Stomach (tissue), 9 donors: ENCODE data around the gene LSM14A. TPM values are rescaled to one million over a fixed set of nuclear protein-coding genes. Genes with fewer than 3 reads are reported as not detected.

ENCODE experiments used
- DNase-seq, 2 donors: peaks; one replicate each; pipeline versions ENCODE4 v3.0.0 to v3.0.0-alpha.2; 2013 to 2019
- H3K27ac ChIP-seq, 5 donors: fragments of 200-600 bp in 4 of 5; sonication (generic) in 4 of 5; one replicate each; pipeline ENCODE4 v1.5.1; 2013 to 2019; ENCODE audit warnings: mild to moderate bottlenecking in 1 of 5, moderate library complexity in 1 of 5
- H3K27me3 ChIP-seq, 3 donors: fragments of 200-600 bp; sonication (generic); one replicate each; pipeline ENCODE4 v1.5.1; 2017 to 2019; ENCODE audit warnings: mixed run types in 1 of 3
- H3K36me3 ChIP-seq, 4 donors: fragments of 200-600 bp; sonication (generic); 1 replicate in 3 of 4; 2 replicates in 1 of 4; pipeline ENCODE4 v1.5.1; 2016 to 2019
- H3K4me1 ChIP-seq, 4 donors: fragments of 200-600 bp; sonication (generic); one replicate each; pipeline ENCODE4 v1.5.1; 2016 to 2019
- H3K4me3 ChIP-seq, 4 donors: fragments of 200-600 bp; sonication (generic) in 3 of 4; one replicate each; pipeline ENCODE4 v1.5.1; 2016 to 2019; ENCODE audit warnings: mild to moderate bottlenecking in 1 of 4
- H3K9me3 ChIP-seq, 4 donors: fragments of 200-600 bp; sonication (generic); one replicate each; pipeline ENCODE4 v1.5.1; 2016 to 2019
- CTCF ChIP-seq, 7 experiments: fragments of 450-650 bp in 4 of 7; fragments of 200-600 bp in 3 of 7; sonication (generic) in 3 of 7; IDR thresholded peaks; one replicate each; pipeline ENCODE4 v1.5.1; 2016 to 2019; ENCODE audit warnings: antibody characterized with exemption in 7 of 7, control low read depth in 2 of 7, mild to moderate bottlenecking in 1 of 7
- EP300 ChIP-seq: sonication (generic); formaldehyde crosslinking; IDR thresholded peaks from one replicate; pipeline ENCODE4 v1.6.1; 2017; ENCODE audit warnings: antibody characterized with exemption
- POLR2A ChIP-seq, 4 donors: fragments of 450-650 bp; IDR thresholded peaks; one replicate each; pipeline ENCODE4 v1.6.1; 2016; ENCODE audit warnings: antibody characterized with exemption in 4 of 4, control low read depth in 2 of 4, mild to moderate bottlenecking in 1 of 4, moderate library complexity in 1 of 4
- POLR2AphosphoS5 ChIP-seq, 3 donors: sonication (generic); formaldehyde crosslinking; IDR thresholded peaks; one replicate each; pipeline ENCODE4 v1.6.1; 2016; ENCODE audit warnings: antibody characterized with exemption in 3 of 3
- WGBS, 5 donors: extraction: QIAGEN DNeasy Blood & Tissue Kit in 3 of 5; methylation state at CpG; one replicate each; pipeline versions ENCODE4 v1.1.5 to v1.1.7; 2013 to 2018; 5-methylcytosine and 5-hydroxymethylcytosine counted together
- intact Hi-C: fragments of 100-400 bp; cut with DNase I; formaldehyde crosslinking; loops from one replicate; pipeline ENCODE4 v1.15.1; 2023; ENCODE audit warnings: low total_unique reads
- polyA plus RNA-seq, 3 donors: library from polyadenylated mRNA; stranded (reverse); fragments of 200-250 nt; gene quantifications; one replicate each; pipeline ENCODE4 v1.2.3, GENCODE V29; 2013
- total RNA-seq, 5 donors: library from RNA; depleted of rRNA; stranded (reverse); fragments of >200 nt; gene quantifications; one replicate each; pipeline versions ENCODE4 v1.1.0 to v1.2.3, GENCODE V29; 2014 to 2016
- donor health status: healthy with polysubstance abuse.
- donor health status: Bipolar disorder and iron deficiency.
- donor health status: healthy.

Gene LSM14A
- total and polyA plus RNA-seq, 8 donors = 38.4 to 227 (median 111) TPM

DNA sequence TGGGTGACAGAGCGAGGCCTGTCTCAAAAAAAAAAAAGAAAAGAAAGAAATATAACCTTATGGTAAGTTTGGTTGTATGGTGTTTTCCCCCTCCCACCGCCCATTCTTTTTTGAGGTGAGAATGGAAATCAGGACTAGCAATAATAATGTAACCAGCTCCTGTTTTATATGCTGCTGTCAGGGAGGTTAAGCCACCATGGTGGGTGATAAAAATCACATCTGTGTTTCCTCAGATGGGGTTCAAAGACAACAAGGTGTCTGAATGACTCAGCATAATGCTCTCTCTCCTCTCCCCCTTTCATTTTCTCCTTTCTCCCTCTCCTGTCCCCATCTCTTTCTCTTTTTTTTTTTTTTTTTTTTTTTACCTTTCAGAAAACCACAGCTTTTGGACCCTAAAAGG is 53.7 kb downstream of the LSM14A start:
- peaks cover 61 to 100% (median 99%) of the 10 kb centered on the region in 4 donors for H3K36me3 ChIP-seq
- intact Hi-C loops = loop anchor here (10.0 kb wide), 1 partner anchor 119 kb away; no protein-coding TSS in a partner anchor

DNA sequence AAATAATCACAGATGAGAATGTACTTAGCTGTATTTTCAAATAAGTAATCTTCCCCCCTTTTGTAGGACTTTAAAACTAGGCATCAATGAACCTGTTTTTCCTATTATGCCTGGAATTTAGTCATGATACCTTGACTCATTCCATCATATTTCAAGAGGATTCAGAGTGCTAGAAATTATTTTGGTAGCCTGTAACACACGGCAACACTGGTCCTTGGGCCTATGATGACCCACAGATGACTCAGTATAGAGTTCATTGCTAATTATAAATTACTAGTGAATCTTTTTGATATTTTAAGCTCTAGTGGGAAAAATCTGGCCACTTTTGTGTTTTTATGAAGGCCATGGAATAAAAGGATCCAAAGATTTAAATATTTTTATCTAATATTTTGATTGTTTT is 56.0 kb downstream of the LSM14A start:
- WGBS, 5 donors = 72 to 89% (median 86%) methylated on average over 1 of the region's 1 CpG
- Histone ChIP-seq H3K27ac (no peak overlapping the region), H3K4me1 (peaks cover 6 to 25% (median 15%) of the 10 kb centered on the region in 4 donors), H3K9me3 (no peaks in the 10 kb centered on the region), H3K36me3 (peaks cover 38 to 82% (median 79%) of the 10 kb centered on the region in 4 donors), H3K4me3 (no peak overlapping the region), H3K27me3 (no peaks in the 10 kb centered on the region)
- no peak for TF ChIP-seq EP300
- TF ChIP-seq POLR2A (IDR thresholded peaks at IDR 0.05) = no peak
- TF ChIP-seq CTCF (IDR thresholded peaks at IDR 0.05) = no peak
- TF ChIP-seq POLR2AphosphoS5 (IDR thresholded peaks at IDR 0.05) = no peak
- intact Hi-C loops = loop anchor here (10.0 kb wide), 1 partner anchor 116 kb away; no protein-coding TSS in a partner anchor
- DNase-seq = no peak

More for the DNA sequence above, 53.7 kb downstream of the LSM14A start:
- no peak for TF ChIP-seq EP300
- TF ChIP-seq POLR2AphosphoS5 (IDR thresholded peaks at IDR 0.05) = no peak
- no peak for TF ChIP-seq POLR2A (IDR thresholded peaks at IDR 0.05)
- no peak for TF ChIP-seq CTCF (IDR thresholded peaks at IDR 0.05)
- peaks cover 0 to 8% (median 2%) of the 10 kb centered on the region in 4 donors for H3K4me1 ChIP-seq
- no peak overlapping the region for H3K4me3 ChIP-seq
- H3K9me3 ChIP-seq = no peaks in the 10 kb centered on the region
- 76 to 98% (median 92%) methylated on average over 2 of the region's 2 CpGs for WGBS, 5 donors
- no peaks in the 10 kb centered on the region for H3K27me3 ChIP-seq
- DNase-seq = no peak
- H3K27ac ChIP-seq = no peak overlapping the region

- Histone ChIP-seq H3K27ac (no peak overlapping the region), H3K36me3 (peaks cover 35 to 78% (median 74%) of the 10 kb centered on the region in 4 donors), H3K27me3 (no peaks in the 10 kb centered on the region), H3K9me3 (no peaks in the 10 kb centered on the region), H3K4me3 (no peak overlapping the region), H3K4me1 (peaks cover 6 to 29% (median 17%) of the 10 kb centered on the region in 4 donors)
- DNase-seq = no peak
- intact Hi-C loops = loop anchor here (10.0 kb wide), 1 partner anchor 116 kb away; no protein-coding TSS in a partner anchor
- WGBS, 5 donors = 88 to 97% (median 95%) methylated on average over 3 of the region's 3 CpGs
- TF ChIP-seq POLR2AphosphoS5 (IDR thresholded peaks at IDR 0.05) (no peak), EP300 (no peak), POLR2A (IDR thresholded peaks at IDR 0.05) (no peak), CTCF (IDR thresholded peaks at IDR 0.05) (no peak)
Observed at GRCh38 chr19:34228762-34229161, 56.5 kb downstream of the LSM14A start.

- H3K27me3 ChIP-seq = no peaks in the 10 kb centered on the region
- H3K36me3 ChIP-seq = peaks cover 25 to 69% (median 65%) of the 10 kb centered on the region in 4 donors
- WGBS, 5 donors = 88 to 93% (median 91%) methylated on average over 4 of the region's 4 CpGs
- no peak overlapping the region for H3K27ac ChIP-seq
- intact Hi-C loops = loop anchor here (10.0 kb wide), 1 partner anchor 115 kb away; no protein-coding TSS in a partner anchor
- no peak for TF ChIP-seq CTCF (IDR thresholded peaks at IDR 0.05)
- no peak for TF ChIP-seq POLR2AphosphoS5 (IDR thresholded peaks at IDR 0.05)
- TF ChIP-seq EP300 = no peak
- no peak for TF ChIP-seq POLR2A (IDR thresholded peaks at IDR 0.05)
- no peak for DNase-seq
- no peaks in the 10 kb centered on the region for H3K9me3 ChIP-seq
- peaks cover 6 to 32% (median 18%) of the 10 kb centered on the region in 4 donors for H3K4me1 ChIP-seq
- H3K4me3 ChIP-seq = no peak overlapping the region
Observed at GRCh38 chr19:34229721-34230120, 57.4 kb downstream of the LSM14A start.
